HFF-Myc (cell line): ENCODE results near the gene SP9.

Experiments used
- DNase-seq: peaks from one replicate; pipeline ENCODE4 v3.0.0-alpha.2; 2011; ENCODE audit warnings: low read depth; ENCODE audit errors: extremely low read depth
- H3K4me3 ChIP-seq: replicated peaks from 2 replicates; pipeline ENCODE4 v1.5.1; 2011; ENCODE audit warnings: low read depth, mild to moderate bottlenecking, control low read depth, low read length
- CTCF ChIP-seq: IDR thresholded peaks from 2 replicates; pipeline ENCODE4 v1.5.1; 2012; ENCODE audit warnings: mild to moderate bottlenecking, low read depth, low read length, control low read depth; ENCODE audit errors: missing control alignments

The SP9 gene

GRCh38 chr2:174324530-174324929, 10.2 kb upstream of the SP9 start:
- no peak for TF ChIP-seq CTCF
- no peak overlapping the region for H3K4me3 ChIP-seq
- DNase-seq = no peak

- DNase-seq = no peak
- peak overlapping the region; percentile 49 for H3K4me3 ChIP-seq
- no peak for TF ChIP-seq CTCF
Measured at GRCh38 chr2:174325373-174326160, 9.2 kb upstream of the SP9 start.

- DNase-seq = no peak
- TF ChIP-seq CTCF = no peak
- peak overlapping the region; percentile 49 for H3K4me3 ChIP-seq
Measured at GRCh38 chr2:174326161-174327020, 8.4 kb upstream of the SP9 start.

- DNase-seq = no peak
- H3K4me3 ChIP-seq = peak overlapping the region; percentile 49
- TF ChIP-seq CTCF = no peak
Measured at GRCh38 chr2:174327021-174327840, 7.5 kb upstream of the SP9 start.

- no peak for DNase-seq
- H3K4me3 ChIP-seq = no peak overlapping the region
- no peak for TF ChIP-seq CTCF
Measured at GRCh38 chr2:174327841-174328113, 7.0 kb upstream of the SP9 start.

GRCh38 chr2:174328114-174328960, 6.4 kb upstream of the SP9 start:
- H3K4me3 ChIP-seq = no peak overlapping the region
- DNase-seq = no peak
- no peak for TF ChIP-seq CTCF
